Hindlimb muscle (tissue), 1 donor: ENCODE data around the gene FADS1. TPM values are rescaled to one million over a fixed set of nuclear protein-coding genes. Genes with fewer than 3 reads are reported as not detected.
A peak's percentile ranks its signal among the peaks of the same experiment; 100 is the strongest.

Experiments
- DNase-seq: peaks from one replicate; pipeline ENCODE4 v3.0.0-alpha.2; 2013
- polyA plus RNA-seq: library from polyadenylated mRNA; unstranded; fragments of 120-200 nt; gene quantifications from one replicate; pipeline ENCODE4 v1.2.1, GENCODE V29; 2013; ENCODE audit not compliant: insufficient read length

The FADS1 gene
- 16.3 TPM for polyA plus RNA-seq

DNA sequence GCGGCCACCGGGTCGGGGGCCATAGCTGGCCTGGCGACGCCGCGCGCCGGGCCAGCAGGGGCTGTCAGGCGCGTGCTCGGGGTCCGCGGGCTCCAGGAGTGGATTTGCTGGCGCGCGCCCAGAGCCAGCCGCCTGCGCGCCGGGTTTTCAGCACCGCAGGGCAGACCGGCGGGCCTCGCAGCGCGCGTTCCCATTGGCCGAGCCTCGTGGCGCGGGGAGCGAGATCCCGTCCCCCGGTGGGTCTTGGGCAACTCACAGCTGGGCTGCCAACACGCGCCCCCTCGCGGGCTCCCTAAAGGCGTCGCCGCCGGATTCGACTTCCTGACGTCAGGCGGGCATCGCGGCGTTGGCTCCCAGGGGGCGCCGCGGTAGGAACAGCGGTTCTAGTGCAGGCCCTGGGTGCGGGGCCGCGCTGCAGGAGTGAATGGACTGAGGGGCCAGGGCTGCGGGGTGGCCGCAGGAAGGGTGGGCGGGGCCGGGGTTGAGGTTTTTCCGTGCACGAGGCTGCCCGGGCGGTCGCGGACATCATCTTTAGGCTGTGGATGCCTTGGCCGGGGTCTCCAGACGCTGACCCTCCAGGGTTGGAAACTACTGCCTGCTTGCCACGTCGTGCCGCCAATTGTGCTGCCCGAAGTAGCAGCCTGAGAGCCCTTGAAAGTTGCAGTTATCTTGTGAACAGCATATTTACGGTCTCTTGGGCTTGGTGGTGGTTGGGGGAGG is at the start of gene FADS1:
Gene FADS1, minus strand, starts transcription at position 268 of the 720 bp plus-strand sequence. Its CDS starts 74 bp downstream, at position 194.
- DNase-seq: peak; percentile 80

DNA sequence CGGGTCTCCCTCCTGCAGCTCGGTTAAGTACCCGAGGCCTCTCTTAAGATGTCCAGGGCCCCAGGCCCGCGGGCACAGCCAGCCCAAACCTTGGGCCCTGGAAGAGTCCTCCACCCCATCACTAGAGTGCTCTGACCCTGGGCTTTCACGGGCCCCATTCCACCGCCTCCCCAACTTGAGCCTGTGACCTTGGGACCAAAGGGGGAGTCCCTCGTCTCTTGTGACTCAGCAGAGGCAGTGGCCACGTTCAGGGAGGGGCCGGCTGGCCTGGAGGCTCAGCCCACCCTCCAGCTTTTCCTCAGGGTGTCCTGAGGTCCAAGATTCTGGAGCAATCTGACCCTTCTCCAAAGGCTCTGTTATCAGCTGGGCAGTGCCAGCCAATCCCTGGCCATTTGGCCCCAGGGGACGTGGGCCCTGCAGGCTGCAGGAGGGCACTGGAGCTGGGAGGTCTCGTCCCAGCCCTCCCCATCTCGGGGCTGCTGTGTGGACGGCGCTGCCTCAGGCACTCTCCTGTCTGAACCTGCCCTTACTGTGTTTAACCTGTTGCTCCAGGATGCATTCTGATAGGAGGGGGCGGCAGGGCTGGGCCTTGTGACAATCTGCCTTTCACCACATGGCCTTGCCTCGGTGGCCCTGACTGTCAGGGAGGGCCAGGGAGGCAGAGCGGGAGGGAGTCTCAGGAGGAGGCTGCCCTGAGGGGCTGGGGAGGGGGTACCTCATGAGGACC is 49.6 kb upstream of the FADS1 start:
- DNase-seq: no peak

DNA sequence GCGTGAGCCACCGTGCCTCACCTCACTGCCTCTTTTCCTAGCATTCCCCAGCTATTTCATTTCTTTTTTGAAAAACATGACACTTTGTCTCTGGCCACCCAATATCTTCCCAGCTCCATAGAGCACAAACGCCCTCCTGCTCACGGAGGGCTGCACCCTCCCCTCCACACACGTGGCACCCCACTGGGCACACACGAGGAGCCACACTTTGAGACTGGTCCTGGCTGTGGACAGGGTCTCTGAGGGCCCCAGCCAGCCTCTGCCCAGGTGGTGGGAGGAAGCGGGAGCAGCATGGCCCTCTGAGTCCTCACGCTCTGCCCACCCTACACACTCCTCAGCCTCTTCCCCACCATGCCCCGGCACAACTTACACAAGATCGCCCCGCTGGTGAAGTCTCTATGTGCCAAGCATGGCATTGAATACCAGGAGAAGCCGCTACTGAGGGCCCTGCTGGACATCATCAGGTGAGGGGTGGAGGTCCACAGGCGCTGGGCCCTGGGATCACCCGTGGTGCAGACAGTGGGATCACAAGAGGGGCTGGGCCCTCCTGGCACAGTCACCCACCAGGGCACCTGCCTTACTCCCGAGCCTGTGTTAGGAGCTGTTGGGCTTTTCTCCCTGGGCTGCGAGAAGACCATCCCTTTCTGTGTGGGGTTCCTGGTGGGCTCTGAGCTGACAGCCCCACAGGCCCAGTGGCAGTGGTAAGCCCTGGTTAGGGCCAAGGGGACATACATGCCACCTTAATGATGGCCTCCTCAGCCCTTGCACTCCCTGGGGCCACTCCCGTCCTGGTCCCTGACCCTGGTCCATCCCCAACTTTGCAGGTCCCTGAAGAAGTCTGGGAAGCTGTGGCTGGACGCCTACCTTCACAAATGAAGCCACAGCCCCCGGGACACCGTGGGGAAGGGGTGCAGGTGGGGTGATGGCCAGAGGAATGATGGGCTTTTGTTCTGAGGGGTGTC is 48.3 kb upstream of the FADS1 start:
- no peak for DNase-seq

DNA sequence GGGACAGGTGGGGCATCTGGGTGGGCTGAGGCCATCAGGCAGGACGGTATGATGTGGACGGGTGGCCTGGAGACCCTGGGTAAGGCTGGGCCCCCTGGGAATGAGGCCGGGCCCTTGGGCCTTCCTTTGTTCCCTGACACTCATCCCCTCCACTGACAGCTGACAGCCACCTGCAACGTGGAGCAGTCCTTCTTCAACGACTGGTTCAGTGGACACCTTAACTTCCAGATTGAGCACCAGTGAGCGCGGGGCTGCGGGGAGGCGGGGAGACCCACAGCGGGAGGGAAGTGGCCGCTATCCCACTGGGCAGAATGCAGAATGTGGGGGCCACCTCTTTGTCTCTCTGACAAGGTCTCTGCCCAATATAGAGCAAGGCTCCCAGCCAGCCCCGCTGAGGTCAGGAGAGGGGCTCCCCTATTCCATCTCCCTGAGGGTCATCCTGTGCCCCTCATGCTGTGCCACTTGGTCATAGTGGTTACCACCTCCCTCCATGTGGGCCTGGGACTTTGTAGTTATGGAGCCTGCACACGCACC is 46.8 kb upstream of the FADS1 start:
- DNase-seq: no peak

DNA sequence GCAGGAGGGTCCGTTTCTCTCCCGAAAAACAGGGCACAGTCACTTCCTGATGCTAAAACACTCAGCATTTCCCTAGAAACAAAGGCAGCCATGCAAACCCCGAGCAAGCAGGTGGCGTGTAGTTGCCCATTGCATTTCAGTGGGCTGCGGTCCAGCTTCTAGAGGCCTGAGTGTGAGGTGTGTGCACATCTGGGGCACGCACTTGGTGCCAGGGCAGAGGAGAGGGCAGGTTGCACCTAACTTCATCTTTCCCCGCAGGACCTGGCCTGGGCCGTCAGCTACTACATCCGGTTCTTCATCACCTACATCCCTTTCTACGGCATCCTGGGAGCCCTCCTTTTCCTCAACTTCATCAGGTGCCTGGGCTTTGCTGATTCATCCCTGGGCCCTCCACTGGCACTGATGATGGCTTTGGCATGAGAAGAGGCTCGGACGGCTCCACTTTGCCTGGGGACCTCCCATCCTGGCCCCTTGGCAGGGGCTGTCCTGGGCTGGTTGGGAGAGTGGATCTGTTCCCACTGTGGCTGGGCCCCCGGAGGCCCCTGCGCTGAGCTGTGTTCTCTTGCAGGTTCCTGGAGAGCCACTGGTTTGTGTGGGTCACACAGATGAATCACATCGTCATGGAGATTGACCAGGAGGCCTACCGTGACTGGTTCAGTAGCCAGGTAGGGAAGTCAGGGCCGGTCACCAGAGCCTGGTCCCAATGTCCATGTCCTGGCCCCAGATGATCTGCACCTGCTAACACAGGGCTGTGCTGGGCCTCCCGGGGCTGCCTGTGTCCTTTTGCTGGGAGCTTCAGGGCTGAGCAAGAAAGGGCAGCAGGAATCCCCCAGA is 46.1 kb upstream of the FADS1 start:
- DNase-seq: no peak

DNA sequence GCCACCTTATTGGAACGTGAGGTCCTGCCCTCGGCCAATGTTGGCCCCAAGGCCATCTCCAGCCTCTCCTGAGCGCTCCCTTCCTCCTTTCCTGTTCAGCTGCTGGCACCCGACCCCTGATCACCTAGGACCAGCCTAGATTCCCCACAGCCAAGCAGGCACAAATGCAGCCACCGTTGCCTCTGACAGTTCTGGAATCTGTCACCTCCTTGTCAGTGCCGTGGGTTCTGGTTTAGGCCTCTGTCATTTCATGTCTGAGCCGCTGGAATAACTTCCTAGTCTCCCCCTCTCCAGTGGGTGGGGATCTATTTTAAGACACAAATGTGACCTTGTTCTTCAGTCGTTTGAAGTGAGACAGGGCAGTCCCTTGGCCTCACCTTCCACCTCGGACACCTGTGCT is 44.8 kb upstream of the FADS1 start:
- no peak for DNase-seq

DNA sequence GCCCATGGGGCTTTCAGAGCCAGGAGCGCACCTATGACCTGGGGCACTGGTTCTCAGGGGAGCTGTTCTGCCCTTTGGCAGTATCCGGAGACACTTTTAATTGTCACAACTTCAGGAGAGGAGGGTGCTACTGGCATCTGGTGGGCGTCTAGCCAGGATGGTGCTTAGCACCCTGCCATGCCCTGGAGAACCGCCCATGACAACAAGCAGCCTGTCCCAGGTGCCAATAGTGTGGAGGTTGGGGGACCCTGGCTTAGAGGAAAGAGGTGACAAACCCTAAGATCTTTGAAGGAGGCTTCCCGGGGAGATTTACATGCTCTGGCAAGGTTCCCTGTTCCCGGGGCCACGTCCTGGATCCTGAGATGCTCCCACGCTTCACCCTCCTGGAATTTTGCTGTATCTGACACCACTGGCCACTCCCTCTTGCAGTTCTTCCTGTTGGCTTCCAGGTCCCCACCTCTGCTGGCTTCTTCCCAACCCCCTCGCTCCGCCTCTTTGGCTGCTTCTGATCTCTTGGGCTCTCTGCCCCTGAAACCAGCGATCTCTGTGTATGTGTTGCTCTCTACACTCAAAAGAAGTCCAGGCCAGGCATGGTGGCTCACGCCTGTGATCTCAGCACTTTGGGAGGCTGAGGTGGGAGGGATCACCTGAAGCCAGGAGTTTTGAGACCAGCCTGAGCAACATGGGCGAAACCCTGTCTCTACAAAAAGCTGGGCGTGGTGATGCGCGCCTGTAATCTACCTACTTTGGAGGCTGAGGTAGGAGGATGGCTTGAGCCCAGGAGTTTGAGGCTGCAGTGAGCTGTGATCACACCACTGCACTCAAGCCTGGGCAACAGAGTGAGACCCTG is 43.5 kb upstream of the FADS1 start:
- DNase-seq: no peak

DNA sequence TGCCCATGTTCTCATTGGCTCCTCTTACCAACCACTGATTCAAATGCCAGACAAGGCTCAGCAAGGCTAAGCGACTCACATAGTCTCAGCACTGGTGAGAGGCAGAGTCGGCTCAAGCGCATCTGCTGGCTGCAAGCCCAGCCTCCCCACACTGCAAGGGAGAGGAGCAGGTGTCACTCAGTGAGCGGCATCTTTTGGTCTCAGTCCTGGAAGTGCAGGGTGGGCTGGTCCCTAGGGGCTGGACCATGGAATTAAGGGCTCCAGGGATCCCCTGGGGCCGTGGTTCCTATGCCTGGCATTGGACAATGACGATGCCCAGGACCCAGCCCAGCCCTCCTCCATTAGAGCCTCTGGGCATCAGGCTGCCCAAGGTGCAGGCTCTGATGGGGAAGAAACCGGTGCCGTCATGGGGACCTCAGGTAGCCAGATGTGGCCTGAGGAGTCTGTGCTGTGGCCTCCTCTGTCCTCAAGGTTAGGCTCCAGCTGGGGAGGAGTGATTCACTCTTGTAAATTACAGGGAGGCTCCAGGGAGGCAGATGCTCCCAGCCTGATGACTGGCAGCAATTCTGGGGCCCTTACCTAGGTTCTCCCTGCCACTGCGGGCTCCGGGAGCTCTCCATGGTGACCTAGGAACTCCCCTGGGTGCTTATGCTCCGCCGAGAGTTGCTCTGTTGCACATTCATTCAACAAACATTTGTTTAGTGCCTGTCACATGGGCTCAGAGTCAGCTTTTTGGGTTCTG is 39.3 kb upstream of the FADS1 start:
- DNase-seq: no peak

DNA sequence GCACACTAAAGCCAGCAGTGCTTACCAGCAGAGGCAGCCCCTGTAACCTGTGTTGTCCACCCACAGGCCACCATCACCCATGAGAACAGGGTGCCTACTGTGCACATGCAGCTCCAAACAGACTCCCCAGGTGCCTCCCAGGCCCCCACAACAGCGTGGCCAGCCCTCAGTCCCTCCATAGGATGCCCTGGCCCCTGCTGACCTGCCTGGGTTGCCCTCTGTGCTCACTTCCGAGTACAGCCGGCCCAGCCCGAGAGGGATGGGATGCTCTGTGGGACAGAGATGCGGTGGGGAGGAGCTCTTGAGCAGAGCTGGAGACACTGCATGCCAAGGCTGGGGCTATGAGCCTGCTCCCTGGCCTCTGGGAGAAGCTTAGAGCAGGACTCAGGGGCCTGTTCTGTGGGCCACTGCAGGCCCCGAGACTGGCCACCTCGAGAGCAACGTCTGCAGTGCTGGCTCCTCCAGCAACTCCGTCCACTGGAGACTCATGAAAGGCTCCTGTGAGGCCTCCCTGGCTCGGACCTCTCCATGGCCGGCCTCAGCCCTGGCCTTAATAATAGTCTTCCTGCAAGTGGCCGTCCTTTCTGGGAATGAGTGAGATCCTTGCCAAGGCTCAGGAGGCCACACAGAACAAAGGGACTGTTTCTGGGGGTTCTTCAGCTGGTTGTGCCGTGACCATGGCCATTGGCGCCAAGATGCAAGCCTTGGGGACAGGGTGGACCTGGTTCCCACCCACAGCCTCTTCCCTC is 38.3 kb upstream of the FADS1 start:
- no peak for DNase-seq

DNA sequence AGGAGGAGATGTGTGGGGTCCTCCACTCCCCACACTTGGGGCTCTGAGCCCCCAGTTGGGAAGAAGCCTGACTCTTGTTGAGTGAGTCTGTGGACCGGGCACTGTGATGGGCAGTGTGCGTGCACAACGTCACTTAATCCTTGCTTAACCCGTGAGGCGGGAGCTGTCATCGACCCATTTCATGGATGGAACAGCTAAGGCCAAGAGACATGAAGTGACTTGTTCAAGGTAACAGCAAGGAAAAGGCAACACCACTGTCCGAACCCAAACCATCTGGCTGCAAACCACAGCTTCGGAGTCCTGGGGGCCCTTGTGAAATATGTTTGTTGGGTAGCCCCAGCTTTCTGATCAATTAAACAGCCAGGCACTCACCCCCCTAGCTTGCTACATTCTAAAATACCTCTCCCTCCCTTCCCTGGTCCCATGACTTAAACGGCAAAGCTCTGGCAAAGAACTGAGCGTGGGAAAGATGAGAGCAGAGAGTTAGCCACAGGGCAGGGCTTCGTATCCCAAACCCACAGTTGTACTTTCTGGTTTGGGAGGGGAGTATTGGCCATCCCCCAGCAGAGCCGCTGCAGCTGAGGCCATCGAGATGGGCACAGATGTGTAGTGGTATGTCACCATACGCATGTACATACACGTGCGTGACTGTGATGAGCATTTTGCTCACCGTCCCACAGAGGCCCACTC is 37.5 kb upstream of the FADS1 start:
- DNase-seq: no peak

DNA sequence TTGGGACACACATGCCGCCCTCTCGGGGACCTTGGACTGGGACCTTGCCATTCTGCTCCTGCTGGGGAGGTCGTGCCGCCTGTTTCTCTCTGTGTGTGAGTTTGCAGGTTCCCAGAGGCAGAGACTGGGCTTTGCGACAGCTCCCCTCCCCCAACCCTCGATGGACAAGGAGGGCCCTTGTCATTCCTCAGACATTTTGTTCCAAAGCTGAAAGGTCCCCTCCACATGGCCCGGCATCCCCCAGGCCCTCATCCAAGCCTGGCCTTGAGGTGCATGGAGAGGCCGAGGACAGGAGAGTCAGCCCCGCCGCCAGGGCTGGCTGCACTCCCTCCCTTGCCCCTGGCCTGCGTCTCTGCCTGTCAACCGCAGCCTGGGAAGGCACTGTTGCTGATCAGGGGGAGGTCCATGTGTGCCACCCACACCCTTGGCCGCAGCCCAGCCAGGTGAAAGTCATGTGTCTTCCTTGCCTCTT is 36.9 kb upstream of the FADS1 start:
- DNase-seq: no peak

DNA sequence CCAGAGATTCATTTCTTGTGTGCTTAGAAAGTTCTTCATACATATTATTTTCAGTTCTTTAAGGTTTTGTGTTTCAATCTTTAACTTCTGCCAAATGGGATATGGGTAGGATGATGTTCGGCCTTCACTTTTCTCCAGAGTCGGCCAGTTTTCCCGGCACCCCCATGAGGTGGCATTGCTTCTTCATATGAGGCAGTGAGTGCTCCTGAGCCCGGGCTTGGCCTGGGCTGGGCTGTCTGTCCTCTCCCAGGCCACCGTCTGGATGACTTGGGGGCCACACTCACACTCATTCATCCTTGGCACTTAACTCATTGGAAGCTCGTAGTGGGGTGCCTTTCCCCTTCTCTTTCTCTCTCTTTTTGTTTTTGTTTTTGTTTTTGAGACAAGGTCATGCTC is 35.1 kb upstream of the FADS1 start:
- DNase-seq: no peak

DNA sequence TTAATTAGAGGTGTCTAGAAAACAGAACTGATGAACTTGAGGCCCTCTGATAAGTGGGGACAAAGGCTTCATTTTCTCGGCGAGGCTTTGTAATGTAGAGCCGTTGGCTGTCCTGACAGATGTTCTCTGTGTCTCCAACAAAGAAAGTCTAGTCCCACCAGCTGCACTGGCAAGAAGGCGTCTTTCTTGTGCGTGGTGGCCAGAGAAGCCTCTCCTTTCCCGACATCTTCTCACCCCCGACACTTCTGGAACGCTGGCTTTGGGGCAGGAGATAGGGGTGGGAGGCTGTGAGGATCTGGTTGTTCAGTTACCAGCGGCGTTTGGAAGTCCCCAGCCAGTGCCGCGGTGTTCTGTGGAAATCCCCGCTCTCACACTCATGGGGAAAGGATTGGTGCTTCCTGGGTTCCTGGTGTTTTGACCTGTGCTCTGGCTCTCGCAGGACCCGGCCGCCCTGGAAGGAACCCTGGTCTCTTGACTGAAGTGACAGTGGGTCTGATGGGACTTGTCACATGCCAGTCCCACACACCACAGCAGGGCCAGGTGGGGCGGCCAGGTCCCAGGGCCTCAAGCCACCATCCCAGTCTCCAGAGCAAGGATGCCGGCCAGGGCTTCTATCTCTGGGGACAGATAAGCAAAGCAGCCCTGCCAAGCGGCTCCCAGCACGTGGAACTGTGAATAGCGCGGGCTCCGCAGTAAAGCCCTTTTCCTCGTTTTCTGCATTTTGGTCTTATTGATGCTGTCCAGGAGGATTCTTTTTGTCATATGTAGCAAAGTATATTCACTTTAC is 34.5 kb upstream of the FADS1 start:
- no peak for DNase-seq

DNA sequence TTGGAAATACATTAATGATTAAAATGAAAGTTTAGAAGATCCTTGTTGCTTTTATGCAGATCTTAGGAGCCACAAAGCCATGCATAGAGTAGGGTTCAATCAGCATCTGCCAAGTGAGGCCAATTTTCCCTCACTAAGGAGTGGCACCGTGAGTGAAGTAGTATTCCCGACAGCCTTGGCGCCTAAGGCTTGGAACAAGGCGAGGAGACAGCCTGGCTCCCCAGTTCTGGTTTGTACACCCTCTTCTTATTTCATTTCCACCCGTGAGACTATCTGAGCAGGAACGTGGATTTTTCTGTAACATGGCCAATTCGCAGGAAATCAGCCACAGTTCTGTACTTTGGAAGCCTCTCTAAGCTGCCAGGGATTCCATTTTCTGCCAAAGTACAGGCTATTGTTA is 33.9 kb upstream of the FADS1 start:
- DNase-seq: no peak

DNA sequence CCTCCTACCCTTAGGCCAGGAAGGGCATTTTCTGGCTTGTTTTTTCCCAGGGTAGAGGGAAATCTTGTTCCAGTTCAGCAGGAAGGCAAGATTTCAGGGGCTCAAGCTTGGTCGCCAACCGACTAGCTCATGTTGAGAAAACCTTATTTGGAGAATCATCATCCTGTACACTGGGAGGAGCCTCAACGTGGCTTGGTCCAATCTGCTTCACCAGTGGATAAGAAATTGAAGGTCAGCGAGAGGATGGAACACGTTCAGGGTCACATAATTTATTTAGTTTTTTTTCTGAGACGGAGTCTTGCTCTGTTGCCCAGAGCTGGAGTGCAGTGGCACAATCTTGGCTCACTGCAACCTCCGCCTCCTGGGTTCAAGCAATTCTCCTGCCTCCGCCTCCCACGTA is 31.8 kb upstream of the FADS1 start:
- DNase-seq: no peak

DNA sequence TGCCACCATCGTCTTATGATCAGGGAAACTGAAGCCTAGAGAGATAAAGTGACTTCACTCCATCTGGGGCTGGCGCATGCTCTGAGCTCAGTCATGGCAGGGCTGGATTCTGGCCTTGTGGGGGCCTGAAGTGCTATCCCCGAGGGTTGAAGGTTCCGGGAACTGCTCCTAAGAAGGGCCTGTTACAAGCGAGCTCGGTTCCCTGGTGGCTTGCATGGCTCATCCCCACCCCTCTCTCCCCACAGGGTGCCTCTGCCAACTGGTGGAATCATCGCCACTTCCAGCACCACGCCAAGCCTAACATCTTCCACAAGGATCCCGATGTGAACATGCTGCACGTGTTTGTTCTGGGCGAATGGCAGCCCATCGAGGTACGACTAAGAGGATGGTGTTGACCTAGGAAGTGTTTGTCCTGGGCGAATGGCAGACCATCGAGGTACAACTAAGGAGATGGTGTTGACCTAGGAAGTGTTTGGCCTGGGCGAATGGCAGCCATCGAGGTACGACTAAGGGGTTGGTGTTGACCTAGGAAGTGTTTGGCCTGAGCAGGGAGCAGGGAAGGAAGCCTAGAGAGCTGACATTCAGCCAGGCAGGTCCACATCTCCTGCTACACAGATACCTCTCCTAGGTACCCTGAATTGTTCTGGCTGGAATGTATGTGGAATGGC is 31.2 kb upstream of the FADS1 start:
- DNase-seq: no peak

DNA sequence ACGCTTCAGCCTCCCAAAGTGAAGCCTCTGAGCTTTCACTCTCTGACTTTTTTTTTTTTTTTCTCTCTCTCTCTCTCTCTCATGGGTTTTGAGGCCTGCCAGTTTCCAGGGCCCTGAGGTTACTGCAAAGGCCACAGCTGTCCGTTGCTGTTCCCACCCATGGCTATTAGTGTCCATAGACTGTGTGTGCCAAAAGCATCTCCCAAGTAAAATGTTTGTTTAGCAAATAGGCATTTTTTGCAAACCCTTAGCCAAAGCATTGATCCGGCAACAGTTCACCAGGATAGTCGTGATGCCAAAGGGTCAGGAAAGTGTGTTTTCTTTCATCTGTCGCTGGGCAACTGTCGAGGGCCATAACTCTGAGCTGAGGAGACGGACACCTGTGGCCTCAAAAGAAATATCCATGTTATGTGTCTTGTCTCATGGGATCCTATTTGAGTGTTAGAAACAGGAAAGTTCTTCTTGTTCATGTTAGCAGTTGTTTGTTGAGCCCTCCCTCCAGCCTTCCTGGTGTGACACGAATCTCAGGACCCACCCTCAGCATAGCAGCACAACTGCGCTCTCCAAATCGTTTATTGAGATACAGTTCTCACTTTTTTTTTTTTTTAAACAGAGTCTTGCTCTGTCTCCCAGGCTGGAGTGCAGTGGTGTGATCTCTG is 29.7 kb upstream of the FADS1 start:
- DNase-seq: no peak
